ENCODE data around the gene HMGN5. TPM values are rescaled to one million over a fixed set of nuclear protein-coding genes. Genes with fewer than 3 reads are reported as not detected.

HMGN5 gene
- polyA plus RNA-seq, 1 donor from 2014 or later: 0.45 TPM

DNA sequence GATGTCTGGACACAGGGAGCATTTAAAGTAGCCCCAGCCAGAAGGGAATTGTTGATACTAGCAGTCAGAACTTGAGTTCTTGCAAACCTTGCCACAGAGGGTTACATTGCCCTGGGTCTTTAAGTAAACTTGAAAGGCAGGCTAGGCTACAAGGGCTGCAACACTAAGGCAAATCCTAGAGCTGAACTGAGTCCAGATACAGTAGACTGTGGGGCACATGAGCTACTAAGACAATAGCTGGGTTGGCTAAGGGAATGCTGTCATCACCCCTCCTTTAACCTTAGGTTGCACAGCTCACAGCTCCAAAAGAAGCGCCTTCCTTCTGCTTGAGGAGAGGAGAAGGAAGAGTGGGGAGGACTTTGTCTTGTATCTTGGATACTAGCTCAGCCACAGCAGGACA, 35.8 kb upstream of the HMGN5 start:
- Histone ChIP-seq H3K4me2 (ENCODE audit: low read length) (no peak overlapping the region), H3K9me3 (ENCODE audit: low read length) (no peaks in the 10 kb centered on the region), H3K27ac (ENCODE audit: low read length) (no peak overlapping the region), H3F3A (ENCODE audit: insufficient read depth, low read length, poor library complexity, severe bottlenecking) (no peaks in the 10 kb centered on the region), H3K27me3 (ENCODE audit: insufficient read depth, low read depth, low read length) (no peaks in the 10 kb centered on the region), H3K9me2 (ENCODE audit: insufficient read depth, low read length) (no peaks in the 10 kb centered on the region), H3K36me3 (ENCODE audit: insufficient read depth, low read length) (no peaks in the 10 kb centered on the region), H4K20me1 (ENCODE audit: insufficient read depth) (no peaks in the 10 kb centered on the region), H3K4me3 (ENCODE audit: low read length) (no peak overlapping the region), H3K79me2 (replicated peaks; ENCODE audit: insufficient read depth, low read length) (no peaks in the 10 kb centered on the region), H3K9ac (ENCODE audit: low read length) (no peak overlapping the region), H2AFZ (ENCODE audit: low read depth, low read length) (no peak overlapping the region)
- TF ChIP-seq RAD21 (conservative IDR thresholded peaks at IDR 0.05): no peak
- TF ChIP-seq SMC3 (conservative IDR thresholded peaks at IDR 0.05; ENCODE audit: poor library complexity): no peak
- no peak for TF ChIP-seq EZH2 (IDR thresholded peaks at IDR 0.05; ENCODE audit: borderline replicate concordance, insufficient read depth, low read length, poor library complexity, severe bottlenecking)
- TF ChIP-seq POLR2AphosphoS5 (IDR thresholded peaks at IDR 0.05): no peak
- TF ChIP-seq, protein P1, sequence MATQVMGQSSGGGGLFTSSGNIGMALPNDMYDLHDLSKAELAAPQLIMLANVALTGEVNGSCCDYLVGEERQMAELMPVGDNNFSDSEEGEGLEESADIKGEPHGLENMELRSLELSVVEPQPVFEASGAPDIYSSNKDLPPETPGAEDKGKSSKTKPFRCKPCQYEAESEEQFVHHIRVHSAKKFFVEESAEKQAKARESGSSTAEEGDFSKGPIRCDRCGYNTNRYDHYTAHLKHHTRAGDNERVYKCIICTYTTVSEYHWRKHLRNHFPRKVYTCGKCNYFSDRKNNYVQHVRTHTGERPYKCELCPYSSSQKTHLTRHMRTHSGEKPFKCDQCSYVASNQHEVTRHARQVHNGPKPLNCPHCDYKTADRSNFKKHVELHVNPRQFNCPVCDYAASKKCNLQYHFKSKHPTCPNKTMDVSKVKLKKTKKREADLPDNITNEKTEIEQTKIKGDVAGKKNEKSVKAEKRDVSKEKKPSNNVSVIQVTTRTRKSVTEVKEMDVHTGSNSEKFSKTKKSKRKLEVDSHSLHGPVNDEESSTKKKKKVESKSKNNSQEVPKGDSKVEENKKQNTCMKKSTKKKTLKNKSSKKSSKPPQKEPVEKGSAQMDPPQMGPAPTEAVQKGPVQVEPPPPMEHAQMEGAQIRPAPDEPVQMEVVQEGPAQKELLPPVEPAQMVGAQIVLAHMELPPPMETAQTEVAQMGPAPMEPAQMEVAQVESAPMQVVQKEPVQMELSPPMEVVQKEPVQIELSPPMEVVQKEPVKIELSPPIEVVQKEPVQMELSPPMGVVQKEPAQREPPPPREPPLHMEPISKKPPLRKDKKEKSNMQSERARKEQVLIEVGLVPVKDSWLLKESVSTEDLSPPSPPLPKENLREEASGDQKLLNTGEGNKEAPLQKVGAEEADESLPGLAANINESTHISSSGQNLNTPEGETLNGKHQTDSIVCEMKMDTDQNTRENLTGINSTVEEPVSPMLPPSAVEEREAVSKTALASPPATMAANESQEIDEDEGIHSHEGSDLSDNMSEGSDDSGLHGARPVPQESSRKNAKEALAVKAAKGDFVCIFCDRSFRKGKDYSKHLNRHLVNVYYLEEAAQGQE (IDR thresholded peaks at IDR 0.05; ENCODE audit: borderline replicate concordance): no peak
- TF ChIP-seq, protein P2, sequence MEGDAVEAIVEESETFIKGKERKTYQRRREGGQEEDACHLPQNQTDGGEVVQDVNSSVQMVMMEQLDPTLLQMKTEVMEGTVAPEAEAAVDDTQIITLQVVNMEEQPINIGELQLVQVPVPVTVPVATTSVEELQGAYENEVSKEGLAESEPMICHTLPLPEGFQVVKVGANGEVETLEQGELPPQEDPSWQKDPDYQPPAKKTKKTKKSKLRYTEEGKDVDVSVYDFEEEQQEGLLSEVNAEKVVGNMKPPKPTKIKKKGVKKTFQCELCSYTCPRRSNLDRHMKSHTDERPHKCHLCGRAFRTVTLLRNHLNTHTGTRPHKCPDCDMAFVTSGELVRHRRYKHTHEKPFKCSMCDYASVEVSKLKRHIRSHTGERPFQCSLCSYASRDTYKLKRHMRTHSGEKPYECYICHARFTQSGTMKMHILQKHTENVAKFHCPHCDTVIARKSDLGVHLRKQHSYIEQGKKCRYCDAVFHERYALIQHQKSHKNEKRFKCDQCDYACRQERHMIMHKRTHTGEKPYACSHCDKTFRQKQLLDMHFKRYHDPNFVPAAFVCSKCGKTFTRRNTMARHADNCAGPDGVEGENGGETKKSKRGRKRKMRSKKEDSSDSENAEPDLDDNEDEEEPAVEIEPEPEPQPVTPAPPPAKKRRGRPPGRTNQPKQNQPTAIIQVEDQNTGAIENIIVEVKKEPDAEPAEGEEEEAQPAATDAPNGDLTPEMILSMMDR (IDR thresholded peaks at IDR 0.05; ENCODE audit: poor library complexity, severe bottlenecking): no peak
- TF ChIP-seq MXI1 (conservative IDR thresholded peaks at IDR 0.05; ENCODE audit: poor library complexity, severe bottlenecking): no peak
- no peak for TF ChIP-seq EP300 (conservative IDR thresholded peaks at IDR 0.05; ENCODE audit: poor library complexity, severe bottlenecking)
- no peak for TF ChIP-seq TAF1 (IDR thresholded peaks at IDR 0.05; ENCODE audit: low read depth)

DNA sequence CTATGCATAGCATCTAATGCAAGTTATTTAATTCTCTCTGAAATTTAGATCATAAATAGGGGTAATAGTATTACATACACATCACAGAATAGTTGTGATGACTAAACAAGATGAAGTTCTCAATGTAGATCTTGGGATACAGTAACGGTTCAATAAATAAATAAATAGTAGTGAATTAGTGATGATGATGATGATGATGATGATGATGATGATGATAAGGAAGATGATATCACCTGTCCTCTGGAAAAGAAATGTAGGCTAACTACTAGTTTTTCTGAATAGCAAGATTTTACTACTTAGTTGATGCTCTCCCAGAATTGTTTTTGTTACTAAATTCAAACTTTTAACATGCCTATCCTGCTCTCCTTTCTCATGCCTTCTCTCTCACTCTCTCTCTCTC, 30.5 kb upstream of the HMGN5 start:
- TF ChIP-seq EZH2 (IDR thresholded peaks at IDR 0.05; ENCODE audit: borderline replicate concordance, insufficient read depth, low read length, poor library complexity, severe bottlenecking) (no peak), POLR2AphosphoS5 (IDR thresholded peaks at IDR 0.05) (no peak), SMC3 (conservative IDR thresholded peaks at IDR 0.05; ENCODE audit: poor library complexity) (no peak), TAF1 (IDR thresholded peaks at IDR 0.05; ENCODE audit: low read depth) (no peak), EP300 (conservative IDR thresholded peaks at IDR 0.05; ENCODE audit: poor library complexity, severe bottlenecking) (no peak), MXI1 (conservative IDR thresholded peaks at IDR 0.05; ENCODE audit: poor library complexity, severe bottlenecking) (no peak), RAD21 (conservative IDR thresholded peaks at IDR 0.05) (no peak)
- TF ChIP-seq, protein P1 (IDR thresholded peaks at IDR 0.05; ENCODE audit: borderline replicate concordance): no peak
- TF ChIP-seq, protein P2 (IDR thresholded peaks at IDR 0.05; ENCODE audit: poor library complexity, severe bottlenecking): no peak
- Histone ChIP-seq H3K27me3 (ENCODE audit: insufficient read depth, low read depth, low read length) (no peaks in the 10 kb centered on the region), H3K9me2 (ENCODE audit: insufficient read depth, low read length) (no peaks in the 10 kb centered on the region), H3K9me3 (ENCODE audit: low read length) (no peaks in the 10 kb centered on the region), H3F3A (ENCODE audit: insufficient read depth, low read length, poor library complexity, severe bottlenecking) (no peaks in the 10 kb centered on the region), H2AFZ (ENCODE audit: low read depth, low read length) (no peak overlapping the region), H4K20me1 (ENCODE audit: insufficient read depth) (no peaks in the 10 kb centered on the region), H3K4me2 (ENCODE audit: low read length) (no peak overlapping the region), H3K4me3 (ENCODE audit: low read length) (no peak overlapping the region), H3K36me3 (ENCODE audit: insufficient read depth, low read length) (no peaks in the 10 kb centered on the region), H3K79me2 (replicated peaks; ENCODE audit: insufficient read depth, low read length) (no peaks in the 10 kb centered on the region), H3K27ac (ENCODE audit: low read length) (no peak overlapping the region), H3K9ac (ENCODE audit: low read length) (no peak overlapping the region)
